ENCODE measurements around the gene SCD.

GRCh38 chr10:100330079-100330478 is 17.0 kb upstream of the SCD start, which contains the start of gene PKD2L1:
- TF ChIP-seq, protein P1, sequence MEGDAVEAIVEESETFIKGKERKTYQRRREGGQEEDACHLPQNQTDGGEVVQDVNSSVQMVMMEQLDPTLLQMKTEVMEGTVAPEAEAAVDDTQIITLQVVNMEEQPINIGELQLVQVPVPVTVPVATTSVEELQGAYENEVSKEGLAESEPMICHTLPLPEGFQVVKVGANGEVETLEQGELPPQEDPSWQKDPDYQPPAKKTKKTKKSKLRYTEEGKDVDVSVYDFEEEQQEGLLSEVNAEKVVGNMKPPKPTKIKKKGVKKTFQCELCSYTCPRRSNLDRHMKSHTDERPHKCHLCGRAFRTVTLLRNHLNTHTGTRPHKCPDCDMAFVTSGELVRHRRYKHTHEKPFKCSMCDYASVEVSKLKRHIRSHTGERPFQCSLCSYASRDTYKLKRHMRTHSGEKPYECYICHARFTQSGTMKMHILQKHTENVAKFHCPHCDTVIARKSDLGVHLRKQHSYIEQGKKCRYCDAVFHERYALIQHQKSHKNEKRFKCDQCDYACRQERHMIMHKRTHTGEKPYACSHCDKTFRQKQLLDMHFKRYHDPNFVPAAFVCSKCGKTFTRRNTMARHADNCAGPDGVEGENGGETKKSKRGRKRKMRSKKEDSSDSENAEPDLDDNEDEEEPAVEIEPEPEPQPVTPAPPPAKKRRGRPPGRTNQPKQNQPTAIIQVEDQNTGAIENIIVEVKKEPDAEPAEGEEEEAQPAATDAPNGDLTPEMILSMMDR (IDR thresholded peaks at IDR 0.05 in 8 of 11, conservative IDR thresholded peaks at IDR 0.05 in 3 of 11): no peak
- no peak for TF ChIP-seq POLR2AphosphoS5 (IDR thresholded peaks at IDR 0.05)

Data from spleen (tissue), 7 donors.